OCI-LY1 (cell line): ENCODE results near the gene MYCBP2.

Experiments
- H2AFZ ChIP-seq: fragments of 200-600 bp; sonication (generic), shearing (Covaris generic); 2 replicates; pipeline ENCODE4 v1.6.0; 2014; ENCODE audit warnings: antibody characterized with exemption, mild to moderate bottlenecking, low read length
- H3F3A ChIP-seq: fragments of 200-600 bp; sonication (generic), shearing (Covaris generic); 2 replicates; pipeline ENCODE4 v1.6.0; 2014; ENCODE audit warnings: mild to moderate bottlenecking, antibody characterized with exemption, low read length, moderate library complexity; ENCODE audit not compliant: insufficient read depth
- H3K27ac ChIP-seq: fragments of 200-600 bp; sonication (generic); 2 replicates; pipeline ENCODE4 v1.5.1; 2014; ENCODE audit warnings: low read length, mixed run types, mild to moderate bottlenecking, low read depth; ENCODE audit not compliant: poor library complexity, severe bottlenecking
- H3K27me3 ChIP-seq: fragments of 200-600 bp; sonication (generic); 2 replicates; pipeline ENCODE4 v1.6.0; 2014; ENCODE audit warnings: antibody characterized with exemption, mild to moderate bottlenecking, low read length, moderate library complexity; ENCODE audit not compliant: insufficient read depth
- H3K36me3 ChIP-seq: fragments of 200-600 bp; sonication (generic); 2 replicates; pipeline ENCODE4 v1.6.1; 2014; ENCODE audit warnings: mild to moderate bottlenecking, antibody characterized with exemption, low read length, moderate library complexity, mixed read lengths; ENCODE audit not compliant: insufficient read depth
- H3K4me1 ChIP-seq: fragments of 200-600 bp; sonication (generic); 2 replicates; pipeline ENCODE4 v1.5.1; 2014; ENCODE audit warnings: mild to moderate bottlenecking, low read length, moderate library complexity; ENCODE audit not compliant: insufficient read depth, severe bottlenecking
- H3K4me2 ChIP-seq: fragments of 200-600 bp; sonication (generic), shearing (Covaris generic); 2 replicates; pipeline ENCODE4 v1.6.1; 2014; ENCODE audit warnings: low read length
- H3K4me3 ChIP-seq: fragments of 200-600 bp; sonication (generic); 2 replicates; pipeline ENCODE4 v1.5.1; 2014; ENCODE audit warnings: low read length, low read depth, mild to moderate bottlenecking, mixed read lengths; ENCODE audit not compliant: poor library complexity, severe bottlenecking
- H3K79me2 ChIP-seq: fragments of 200-600 bp; shearing (Covaris generic); 2 replicates; pipeline ENCODE4 v1.6.1; 2016; ENCODE audit warnings: mixed run types, low read length, mixed read lengths; ENCODE audit not compliant: insufficient read depth
- H3K9ac ChIP-seq: fragments of 200-600 bp; sonication (generic), shearing (Covaris generic); 2 replicates; pipeline ENCODE4 v1.6.1; 2014; ENCODE audit warnings: mild to moderate bottlenecking, low read length, mixed read lengths
- H3K9me2 ChIP-seq: fragments of 200-600 bp; sonication (generic), shearing (Covaris generic); 2 replicates; pipeline ENCODE4 v1.6.1; 2014; ENCODE audit warnings: low read depth, mild to moderate bottlenecking, low read length, mixed read lengths
- H3K9me3 ChIP-seq: fragments of 200-600 bp; shearing (Covaris generic); 2 replicates; pipeline ENCODE4 v1.6.1; 2014; ENCODE audit warnings: low read length, mixed read lengths
- H4K20me1 ChIP-seq: fragments of 200-600 bp; sonication (generic), shearing (Covaris generic); 2 replicates; pipeline ENCODE4 v1.6.0; 2016; ENCODE audit warnings: mild to moderate bottlenecking, low read length; ENCODE audit not compliant: insufficient read depth
- EZH2 ChIP-seq: fragments of 200-600 bp; sonication (generic), shearing (Covaris generic); IDR thresholded peaks from 2 replicates; pipeline ENCODE4 v1.8.0; 2017; ENCODE audit warnings: borderline replicate concordance, mixed run types, mild to moderate bottlenecking, antibody characterized with exemption, low read length, moderate library complexity, mixed read lengths
- TF ChIP-seq, protein P1 (sequence below): fragments of 200-600 bp; sonication (generic), shearing (Covaris generic); IDR thresholded peaks from 2 replicates; pipeline ENCODE4 v1.5.1; 2017; ENCODE audit warnings: mild to moderate bottlenecking, antibody characterized with exemption, low read length, moderate library complexity, mixed read lengths

Gene MYCBP2

GRCh38 chr13:77016888-77017623 is 309.8 kb downstream of the MYCBP2 start:
- H4K20me1 ChIP-seq = no peaks in the 10 kb centered on the region
- H3K9me2 ChIP-seq = no peaks in the 10 kb centered on the region
- peaks cover 15% of the 10 kb centered on the region for H3K4me1 ChIP-seq
- H3K4me3 ChIP-seq = no peak overlapping the region
- H3K9me3 ChIP-seq = no peaks in the 10 kb centered on the region
- H2AFZ ChIP-seq = no peak overlapping the region
- H3K36me3 ChIP-seq = peaks cover 86% of the 10 kb centered on the region
- TF ChIP-seq, protein P1, sequence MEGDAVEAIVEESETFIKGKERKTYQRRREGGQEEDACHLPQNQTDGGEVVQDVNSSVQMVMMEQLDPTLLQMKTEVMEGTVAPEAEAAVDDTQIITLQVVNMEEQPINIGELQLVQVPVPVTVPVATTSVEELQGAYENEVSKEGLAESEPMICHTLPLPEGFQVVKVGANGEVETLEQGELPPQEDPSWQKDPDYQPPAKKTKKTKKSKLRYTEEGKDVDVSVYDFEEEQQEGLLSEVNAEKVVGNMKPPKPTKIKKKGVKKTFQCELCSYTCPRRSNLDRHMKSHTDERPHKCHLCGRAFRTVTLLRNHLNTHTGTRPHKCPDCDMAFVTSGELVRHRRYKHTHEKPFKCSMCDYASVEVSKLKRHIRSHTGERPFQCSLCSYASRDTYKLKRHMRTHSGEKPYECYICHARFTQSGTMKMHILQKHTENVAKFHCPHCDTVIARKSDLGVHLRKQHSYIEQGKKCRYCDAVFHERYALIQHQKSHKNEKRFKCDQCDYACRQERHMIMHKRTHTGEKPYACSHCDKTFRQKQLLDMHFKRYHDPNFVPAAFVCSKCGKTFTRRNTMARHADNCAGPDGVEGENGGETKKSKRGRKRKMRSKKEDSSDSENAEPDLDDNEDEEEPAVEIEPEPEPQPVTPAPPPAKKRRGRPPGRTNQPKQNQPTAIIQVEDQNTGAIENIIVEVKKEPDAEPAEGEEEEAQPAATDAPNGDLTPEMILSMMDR = peak; percentile 75
- no peak for TF ChIP-seq EZH2
- peaks cover 42% of the 10 kb centered on the region for H3K79me2 ChIP-seq
- no peak overlapping the region for H3K4me2 ChIP-seq
- H3F3A ChIP-seq = no peaks in the 10 kb centered on the region
- H3K27ac ChIP-seq = no peak overlapping the region
- H3K9ac ChIP-seq = no peak overlapping the region
- no peaks in the 10 kb centered on the region for H3K27me3 ChIP-seq

DNA sequence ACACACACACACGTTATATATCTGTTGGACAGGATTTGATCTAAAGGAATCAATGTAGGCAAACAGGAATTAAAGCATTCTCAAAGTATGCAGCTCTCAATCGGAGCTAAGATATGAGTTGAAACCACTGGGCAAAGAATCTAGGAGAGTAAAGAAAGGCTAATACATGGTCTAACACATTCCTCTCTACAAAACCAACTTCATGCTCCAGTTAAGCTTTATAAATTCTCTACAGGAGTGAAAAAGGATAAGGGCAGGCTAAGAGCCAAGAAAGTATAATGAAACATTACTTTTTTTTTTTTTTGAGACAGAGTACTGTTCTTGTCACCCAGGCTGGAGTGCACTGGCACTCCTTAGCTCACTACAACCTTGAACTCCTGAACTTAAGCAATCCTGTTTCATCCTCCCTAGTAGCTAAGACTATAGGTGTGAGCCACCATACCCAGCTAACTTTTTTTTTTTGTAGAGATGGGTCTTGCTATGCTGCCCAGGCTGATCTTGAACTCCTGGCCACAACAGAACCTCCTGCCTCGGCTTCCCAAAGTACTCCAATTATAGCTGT is 310.6 kb downstream of the MYCBP2 start:
- Histone ChIP-seq H3K4me3 (no peak overlapping the region), H4K20me1 (no peaks in the 10 kb centered on the region)

DNA sequence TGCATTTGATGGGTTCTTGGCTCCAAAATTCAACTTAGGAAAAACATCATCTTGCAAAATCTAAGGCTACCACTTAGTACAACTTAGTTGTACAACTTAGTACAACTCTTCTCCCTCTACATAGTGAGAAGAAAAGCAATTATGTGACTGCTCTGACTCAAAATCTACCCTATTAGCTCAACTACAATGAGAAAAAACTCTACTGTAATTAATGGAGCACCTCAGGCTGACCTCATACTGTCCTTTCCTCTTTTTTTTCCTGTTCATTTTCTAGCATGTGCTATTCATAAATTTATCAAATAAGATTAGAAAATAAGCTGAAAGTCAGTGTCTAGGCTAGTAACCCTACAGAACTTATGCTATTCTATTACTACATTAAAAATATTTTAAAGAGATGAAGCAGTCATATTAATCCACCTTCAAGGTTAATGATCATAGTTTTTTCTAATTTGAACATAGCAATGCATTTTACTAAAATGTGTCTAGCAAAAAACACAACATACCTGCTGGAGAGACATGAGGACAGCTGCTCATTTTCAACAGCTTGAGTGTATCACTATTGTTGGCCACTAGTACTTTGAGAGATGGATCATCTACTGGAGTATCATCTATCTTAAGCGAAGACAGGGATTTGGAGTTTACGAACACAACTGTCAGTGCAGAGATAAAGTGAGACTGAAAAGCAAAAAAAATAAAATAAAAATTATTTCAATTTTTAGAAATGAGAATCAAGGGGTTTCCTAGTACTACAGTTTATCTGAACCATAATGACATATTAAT is 311.8 kb downstream of the MYCBP2 start:
- Histone ChIP-seq H3K4me2 (no peak overlapping the region), H3K27me3 (no peaks in the 10 kb centered on the region), H3F3A (no peaks in the 10 kb centered on the region), H3K4me1 (peaks cover 6% of the 10 kb centered on the region), H4K20me1 (no peaks in the 10 kb centered on the region), H3K4me3 (no peak overlapping the region), H3K27ac (no peak overlapping the region), H2AFZ (no peak overlapping the region), H3K79me2 (peaks cover 26% of the 10 kb centered on the region), H3K9ac (no peak overlapping the region), H3K36me3 (peaks cover 90% of the 10 kb centered on the region), H3K9me3 (no peaks in the 10 kb centered on the region), H3K9me2 (no peaks in the 10 kb centered on the region)
- no peak for TF ChIP-seq EZH2
- TF ChIP-seq, protein P1 = no peak

More for the DNA sequence above, 310.6 kb downstream of the MYCBP2 start:
- Histone ChIP-seq H3K4me1 (peaks cover 7% of the 10 kb centered on the region), H2AFZ (no peak overlapping the region), H3K4me2 (no peak overlapping the region), H3K9ac (no peak overlapping the region), H3K9me2 (no peaks in the 10 kb centered on the region), H3K27ac (no peak overlapping the region), H3K9me3 (no peaks in the 10 kb centered on the region), H3K79me2 (peaks cover 39% of the 10 kb centered on the region), H3K27me3 (no peaks in the 10 kb centered on the region), H3K36me3 (peaks cover 87% of the 10 kb centered on the region), H3F3A (no peaks in the 10 kb centered on the region)
- no peak for TF ChIP-seq EZH2
- TF ChIP-seq, protein P1 = no peak
